ENCODE results near the gene CHD3.
"Not testable (repeated sequence)": the region's sequence is repeated elsewhere in the genome, so short reads cannot be mapped to it uniquely, and the experiment has no call there.

CHD3 gene

DNA sequence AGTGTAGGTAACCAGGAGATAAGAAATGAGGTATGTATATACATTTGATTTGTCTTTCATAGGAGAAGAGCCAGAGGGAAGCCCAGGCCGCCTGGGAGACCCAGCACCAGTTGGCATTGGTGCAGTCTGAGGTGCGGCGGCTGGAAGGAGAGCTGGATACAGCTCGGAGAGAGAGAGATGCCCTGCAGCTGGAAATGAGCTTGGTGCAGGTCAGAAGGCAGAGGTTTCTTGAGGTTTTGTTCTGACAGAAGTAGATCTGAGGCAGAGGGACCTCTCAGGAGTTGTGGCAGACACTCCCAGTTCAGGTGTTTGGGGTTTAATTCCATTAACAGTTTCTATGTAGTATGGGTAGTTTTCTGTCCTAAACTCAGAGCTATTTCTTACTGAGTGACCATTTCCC lies 51.4 kb downstream of the CHD3 start:
- no peak for DNase-seq

DNA sequence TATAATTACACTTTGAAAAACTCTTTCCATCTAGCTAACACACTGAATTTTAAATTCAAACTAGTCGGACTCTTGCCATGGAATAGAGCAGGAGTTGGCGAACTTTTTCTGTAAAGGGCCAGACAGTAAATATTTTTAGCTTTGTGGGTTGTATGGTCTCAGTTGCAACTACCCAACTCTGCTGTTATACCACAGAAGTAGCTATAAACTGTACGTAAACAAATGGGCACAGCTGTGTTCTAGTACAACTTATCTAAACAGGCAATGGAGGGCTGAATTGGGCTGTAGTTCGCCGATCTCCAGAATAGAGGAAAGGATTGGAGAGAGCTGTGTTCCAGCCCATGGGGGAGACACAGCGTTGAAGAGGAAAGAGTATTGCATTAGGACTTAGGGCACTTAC lies 52.2 kb downstream of the CHD3 start:
- no peak for DNase-seq

DNA sequence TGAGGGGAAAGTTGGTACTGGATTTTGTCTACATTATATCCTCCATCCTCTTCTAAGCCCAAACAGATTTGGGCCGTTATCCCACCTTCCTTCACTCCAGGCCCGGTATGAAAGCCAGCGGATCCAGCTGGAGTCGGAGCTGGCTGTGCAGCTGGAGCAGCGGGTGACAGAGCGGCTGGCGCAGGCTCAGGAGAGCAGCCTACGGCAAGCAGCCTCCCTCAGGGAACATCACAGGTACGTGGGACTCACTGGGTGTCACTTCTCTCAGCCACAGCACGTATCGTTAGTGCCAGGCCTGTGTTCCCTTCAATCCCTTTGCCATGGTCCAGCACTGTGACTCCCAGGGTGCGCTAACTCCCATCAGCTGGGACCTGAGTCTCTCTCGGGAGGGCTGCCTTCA lies 54.7 kb downstream of the CHD3 start:
- DNase-seq = no peak

DNA sequence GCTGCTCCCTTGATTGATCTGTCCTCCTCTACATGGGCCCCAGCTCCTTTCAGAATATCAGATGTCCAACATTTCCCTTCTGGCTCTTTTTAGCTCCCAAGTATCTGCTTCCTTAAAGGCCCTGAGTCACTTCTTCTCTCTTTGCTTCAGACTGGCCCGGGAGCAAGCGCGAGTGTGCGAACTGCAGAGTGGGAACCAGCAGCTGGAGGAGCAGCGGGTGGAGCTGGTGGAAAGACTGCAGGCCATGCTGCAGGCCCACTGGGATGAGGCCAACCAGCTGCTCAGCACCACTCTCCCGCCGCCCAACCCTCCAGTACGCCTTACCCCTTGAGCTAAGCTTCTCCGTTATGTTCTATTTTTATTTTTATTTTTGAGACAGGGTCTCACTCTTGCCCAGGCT lies 55.7 kb downstream of the CHD3 start:
- DNase-seq = no peak

DNA sequence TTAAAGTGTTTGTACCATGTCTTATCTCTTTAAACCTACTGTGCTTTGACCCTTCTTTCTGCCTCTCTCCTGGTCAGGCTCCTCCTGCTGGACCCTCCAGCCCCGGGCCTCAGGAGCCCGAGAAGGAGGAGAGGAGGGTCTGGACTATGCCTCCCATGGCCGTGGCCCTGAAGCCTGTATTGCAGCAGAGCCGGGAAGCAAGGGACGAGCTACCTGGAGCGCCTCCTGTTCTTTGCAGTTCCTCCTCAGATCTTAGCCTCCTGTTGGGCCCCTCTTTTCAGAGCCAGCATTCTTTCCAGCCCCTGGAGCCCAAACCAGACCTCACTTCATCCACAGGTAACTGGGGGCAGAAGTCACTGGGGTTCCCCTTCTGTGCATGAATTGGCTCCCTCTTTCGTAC lies 57.1 kb downstream of the CHD3 start:
- no peak for DNase-seq

DNA sequence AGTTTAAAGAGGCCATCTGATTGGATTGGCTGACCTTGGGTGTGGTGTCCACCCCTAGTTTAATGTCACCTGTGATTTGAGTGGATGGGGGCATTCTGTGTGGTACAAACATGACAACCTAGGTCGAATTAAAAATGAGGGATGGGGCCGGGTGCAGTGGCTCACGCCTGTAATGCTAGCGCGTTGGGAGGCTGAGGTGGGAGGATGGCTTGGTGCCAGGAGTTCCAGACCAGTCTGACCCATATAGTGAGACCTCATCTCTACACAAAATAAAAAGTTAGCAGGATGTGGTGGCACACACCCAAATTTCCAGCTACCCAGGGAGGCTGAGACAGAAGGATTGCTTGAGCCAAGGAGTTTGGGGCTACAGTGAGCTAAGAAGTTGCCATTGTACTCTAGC lies 57.9 kb downstream of the CHD3 start:
- no peak for DNase-seq

DNA sequence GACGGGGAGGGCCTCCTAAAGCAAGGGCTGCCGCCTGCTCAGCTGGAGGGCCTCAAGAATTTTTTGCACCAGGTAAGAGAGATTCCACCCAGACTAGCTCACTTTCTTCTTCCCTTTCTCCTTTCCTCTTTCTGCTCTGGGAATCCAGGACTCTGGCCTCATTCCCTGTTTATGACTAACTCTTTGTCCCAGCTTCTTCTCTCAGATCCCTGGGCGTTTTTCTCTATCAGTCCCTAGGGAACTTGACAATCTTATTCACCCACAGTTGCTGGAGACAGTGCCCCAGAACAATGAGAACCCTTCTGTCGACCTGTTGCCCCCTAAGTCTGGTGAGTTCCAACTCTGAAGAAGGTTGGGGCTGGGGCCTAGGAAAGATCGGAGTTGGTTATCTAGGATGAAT lies 59.1 kb downstream of the CHD3 start:
- no peak for DNase-seq

DNA sequence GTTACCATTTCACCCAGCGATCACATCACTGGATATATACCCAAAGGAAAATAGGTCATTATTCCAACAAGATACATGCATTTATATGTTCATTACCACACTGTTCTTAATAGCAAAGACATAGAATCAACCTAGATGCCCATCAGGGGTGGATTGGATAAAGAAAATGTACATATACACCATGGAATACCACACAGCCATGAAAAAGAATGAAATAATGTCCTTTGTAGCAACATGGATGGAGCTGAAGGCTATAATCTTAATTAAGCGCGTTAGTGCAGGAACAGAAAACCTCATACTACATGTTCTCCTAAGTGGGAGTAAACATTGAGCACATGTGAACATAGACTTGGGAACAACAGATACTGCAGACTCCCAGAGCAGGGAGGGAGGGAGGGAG lies 62.0 kb downstream of the CHD3 start:
- no peak for DNase-seq

DNA sequence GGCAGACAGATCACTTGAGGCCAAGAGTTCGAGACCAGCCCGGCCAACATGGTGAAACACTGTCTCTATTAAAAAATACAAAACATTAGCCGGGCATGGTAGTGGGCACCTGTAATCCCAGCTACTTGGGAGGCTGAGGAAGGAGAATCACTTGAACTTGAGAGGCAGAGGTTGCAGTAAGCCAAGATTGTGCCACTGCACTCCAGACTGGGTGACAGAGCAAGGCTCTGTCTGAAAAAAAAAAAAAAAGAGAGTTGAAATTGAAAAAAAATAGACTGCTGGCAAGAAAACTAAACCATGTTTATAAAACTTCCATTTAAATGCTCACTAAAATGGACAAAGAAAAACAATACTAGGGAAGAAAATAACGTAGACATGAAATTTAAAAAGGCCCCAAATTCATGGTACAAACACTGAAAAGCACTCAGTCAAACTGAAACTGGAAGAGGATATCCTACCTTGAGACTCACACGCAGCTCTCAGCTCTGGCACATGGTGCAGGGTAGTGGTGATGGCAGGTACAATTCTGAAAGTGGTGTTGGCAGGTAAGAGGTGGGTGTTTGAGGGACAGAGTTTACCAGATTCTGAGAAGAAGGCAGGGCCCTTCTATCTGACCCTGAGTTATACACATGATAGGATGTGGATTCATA lies 62.7 kb downstream of the CHD3 start:
- no peak for DNase-seq

DNA sequence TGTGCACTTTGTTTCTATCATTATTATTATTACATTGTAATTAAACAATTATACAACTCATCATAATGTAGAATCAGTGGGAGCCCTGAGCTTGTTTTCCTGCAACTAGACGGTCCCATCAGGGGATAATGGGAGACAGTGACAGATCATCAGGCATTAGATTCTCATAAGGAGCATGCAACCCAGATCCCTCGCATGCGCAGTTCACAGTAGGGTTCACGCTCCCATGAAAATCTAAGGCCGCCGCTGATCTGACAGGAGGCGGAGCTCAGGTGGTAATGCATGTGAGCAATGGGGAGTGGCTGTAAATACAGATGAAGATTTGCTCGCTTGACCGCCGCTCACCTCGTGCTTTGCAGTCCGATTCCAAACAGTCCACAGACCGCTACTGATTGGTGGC lies 64.7 kb downstream of the CHD3 start:
- DNase-seq = not testable (repeated sequence)

DNA sequence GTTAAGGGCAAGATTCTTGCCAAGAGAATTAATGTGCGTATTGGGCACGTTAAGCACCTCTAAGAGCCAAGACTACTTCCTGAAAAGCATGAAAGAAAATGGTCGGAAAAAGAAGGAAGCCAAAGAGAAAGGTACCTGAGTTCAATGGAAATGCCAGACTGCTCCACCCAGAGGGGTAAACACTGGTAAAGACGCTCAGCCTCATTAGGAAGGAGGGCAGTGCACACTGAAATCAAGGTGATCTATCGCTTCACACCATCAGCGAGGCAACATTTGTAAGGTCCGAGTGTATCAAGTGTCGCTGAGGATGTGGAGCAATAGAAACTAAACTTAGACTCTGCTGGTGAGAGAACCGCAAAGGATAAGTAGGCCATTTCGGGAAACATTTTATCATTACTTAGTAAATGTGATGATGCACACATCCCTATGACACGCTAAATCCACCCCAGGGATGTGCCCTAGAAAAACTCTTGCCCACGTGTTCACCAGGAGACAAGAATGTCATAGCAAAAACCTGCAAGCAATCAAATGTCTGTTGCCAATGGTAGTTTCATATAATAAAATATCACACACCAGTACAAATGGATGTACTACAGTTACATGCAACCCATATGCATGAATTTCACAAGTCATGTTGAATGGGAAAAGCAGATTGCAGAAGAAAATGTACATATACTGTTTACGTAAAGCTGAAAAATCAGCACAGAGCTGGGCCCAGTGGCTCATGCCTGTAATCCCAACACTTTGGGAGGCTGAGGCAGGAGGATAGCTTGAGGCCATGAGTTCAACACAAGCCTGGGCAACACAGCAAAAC lies 67.0 kb downstream of the CHD3 start:
- no peak for DNase-seq

DNA sequence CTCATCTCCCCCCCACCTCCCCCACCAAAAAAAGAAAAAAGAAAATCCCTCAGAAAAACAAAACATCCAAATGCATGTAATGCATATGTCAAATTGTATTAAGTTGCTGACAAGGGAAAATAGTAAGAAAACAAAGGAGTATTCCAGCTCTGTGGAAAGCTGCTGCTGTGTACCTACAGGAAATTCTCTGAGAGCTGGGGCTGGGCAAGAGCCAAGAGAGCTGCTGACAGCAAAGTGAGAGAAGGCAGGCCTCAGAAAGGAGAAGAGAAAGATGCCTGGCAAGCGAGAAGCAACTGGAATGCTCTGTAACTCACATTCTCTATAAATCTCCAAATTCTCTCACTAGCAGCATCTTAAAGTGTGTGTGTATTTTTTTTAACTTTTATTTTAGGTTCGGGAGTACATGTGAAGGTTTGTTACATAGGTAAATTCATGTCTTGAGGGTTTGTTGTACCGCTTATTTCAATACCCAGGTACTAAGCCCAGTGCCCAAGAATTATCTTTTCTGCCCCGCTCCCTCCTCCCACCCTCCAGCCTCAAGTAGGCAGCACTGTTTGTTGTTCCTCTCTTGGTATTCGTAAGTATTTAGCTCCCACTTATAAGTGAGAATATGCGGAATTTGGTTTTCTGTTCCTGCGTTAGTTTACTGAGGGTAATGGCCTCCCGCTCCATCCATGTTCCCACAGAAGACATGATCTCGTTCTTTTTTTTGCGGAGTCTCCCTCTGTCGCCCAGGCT lies 67.8 kb downstream of the CHD3 start:
- DNase-seq = no peak

DNA sequence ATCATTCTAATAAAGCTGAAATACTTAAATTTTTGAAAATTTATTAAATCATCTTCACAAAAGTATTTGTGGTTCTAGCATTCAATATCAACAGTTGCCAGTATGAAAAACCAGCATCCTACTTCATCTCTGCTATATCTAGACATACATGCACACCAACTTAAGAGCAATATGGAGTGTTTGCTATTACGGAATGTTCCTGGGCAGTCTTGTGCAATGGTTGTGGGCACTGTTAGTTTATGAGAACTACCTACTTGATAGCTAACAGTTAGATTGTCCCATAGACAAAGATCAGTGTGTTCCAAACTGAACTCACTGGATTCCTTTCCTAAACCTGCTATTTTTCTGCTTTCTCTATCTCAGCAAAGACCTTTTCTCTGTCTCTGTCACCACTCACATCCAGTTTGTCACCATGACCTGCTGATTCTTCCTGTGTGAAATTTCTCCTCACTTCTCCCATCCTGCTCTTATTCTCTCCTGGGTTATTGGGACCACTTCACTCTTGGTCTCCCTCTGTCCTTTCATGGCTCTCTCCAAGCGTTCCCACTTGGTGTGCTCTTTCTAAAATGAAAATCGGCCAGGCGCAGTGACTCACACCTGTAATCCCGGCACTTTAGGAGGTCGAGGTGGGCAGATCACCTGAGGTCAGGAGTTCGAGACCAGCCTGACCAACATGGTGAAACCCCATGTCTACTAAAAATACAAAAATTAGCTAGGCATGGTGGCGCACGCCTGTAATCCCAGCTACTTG lies 71.1 kb downstream of the CHD3 start:
- no peak for DNase-seq

DNA sequence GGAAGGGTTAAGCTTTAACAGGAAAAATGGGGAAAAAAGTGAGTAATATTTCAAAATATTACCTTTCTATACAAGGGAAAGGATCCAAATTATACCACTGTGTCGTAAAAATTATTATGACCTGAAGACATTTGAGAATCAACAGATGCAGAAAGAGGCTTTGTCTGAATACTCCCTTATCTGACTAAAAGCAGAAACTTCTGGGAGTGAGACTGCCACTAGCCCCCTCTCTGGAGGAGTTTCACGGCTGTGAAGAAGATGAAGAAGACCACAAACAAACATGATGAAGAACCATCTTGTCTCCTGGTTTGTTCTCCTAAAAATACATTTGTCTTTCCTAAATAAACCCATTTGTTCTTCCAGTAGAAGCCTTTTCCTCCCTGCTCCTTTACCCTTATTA lies 72.8 kb downstream of the CHD3 start:
- DNase-seq = no peak

Data from DMS79 (cell line).